LNCAP (cell line): Measurements from ENCODE around the gene FAM89A.

Experiments used
- TF ChIP-seq, protein P1 (sequence below): fragments of 450-650 bp; IDR thresholded peaks from 2 replicates; pipeline ENCODE4 v1.5.1; 2017; ENCODE audit warnings: mild to moderate bottlenecking

Gene FAM89A

DNA sequence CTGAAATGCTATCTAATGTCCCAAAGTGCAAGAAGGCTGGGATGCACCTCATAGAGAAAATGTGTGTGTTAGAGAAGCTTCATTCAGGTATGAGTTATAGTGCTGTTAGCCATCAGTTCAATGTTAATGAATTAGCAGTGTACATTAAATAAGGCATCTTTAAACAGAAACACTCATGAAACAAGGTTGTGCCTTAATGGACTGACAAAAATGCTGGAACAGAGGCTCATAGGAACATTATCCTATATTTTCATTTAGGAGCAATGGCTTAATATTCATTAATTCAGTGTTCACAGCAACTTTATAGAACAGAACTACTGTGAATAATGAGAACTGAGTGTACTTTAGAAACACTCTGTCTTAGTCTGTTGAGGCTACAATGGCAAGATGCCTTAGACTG is 15.2 kb upstream of the FAM89A start:
- TF ChIP-seq, protein P1, sequence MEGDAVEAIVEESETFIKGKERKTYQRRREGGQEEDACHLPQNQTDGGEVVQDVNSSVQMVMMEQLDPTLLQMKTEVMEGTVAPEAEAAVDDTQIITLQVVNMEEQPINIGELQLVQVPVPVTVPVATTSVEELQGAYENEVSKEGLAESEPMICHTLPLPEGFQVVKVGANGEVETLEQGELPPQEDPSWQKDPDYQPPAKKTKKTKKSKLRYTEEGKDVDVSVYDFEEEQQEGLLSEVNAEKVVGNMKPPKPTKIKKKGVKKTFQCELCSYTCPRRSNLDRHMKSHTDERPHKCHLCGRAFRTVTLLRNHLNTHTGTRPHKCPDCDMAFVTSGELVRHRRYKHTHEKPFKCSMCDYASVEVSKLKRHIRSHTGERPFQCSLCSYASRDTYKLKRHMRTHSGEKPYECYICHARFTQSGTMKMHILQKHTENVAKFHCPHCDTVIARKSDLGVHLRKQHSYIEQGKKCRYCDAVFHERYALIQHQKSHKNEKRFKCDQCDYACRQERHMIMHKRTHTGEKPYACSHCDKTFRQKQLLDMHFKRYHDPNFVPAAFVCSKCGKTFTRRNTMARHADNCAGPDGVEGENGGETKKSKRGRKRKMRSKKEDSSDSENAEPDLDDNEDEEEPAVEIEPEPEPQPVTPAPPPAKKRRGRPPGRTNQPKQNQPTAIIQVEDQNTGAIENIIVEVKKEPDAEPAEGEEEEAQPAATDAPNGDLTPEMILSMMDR = no peak

DNA sequence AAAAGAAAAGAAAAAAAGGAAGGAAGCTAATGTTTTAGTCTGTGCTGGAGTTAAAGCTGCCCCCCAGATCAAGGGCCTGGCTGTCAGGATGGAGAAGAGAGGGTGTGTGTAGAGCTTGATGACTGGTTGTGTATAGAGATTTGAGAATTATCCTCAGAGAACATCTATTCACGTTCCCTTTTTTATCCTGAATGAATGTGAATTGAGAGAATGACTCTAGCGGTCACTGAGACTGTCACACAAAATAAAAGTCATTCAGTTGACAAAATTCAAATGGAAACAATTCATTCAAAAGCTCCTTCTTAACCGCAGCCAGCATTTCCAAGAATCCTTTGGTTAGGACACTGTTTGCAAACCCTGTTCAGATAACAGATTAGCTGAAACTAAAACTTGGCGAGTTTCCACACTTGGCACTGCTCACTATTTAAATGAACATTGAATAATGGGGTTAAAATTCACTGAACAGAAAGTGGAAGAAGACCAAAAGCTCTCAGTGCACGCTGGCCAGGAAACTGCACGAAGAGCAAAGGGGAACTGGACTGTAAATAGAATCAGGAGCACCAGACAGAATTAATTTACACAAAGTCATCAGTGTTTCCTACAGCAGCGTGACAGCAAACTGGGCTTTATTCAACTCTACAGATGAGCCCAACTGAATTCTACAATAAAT is 13.6 kb upstream of the FAM89A start:
- TF ChIP-seq, protein P1 = no peak

DNA sequence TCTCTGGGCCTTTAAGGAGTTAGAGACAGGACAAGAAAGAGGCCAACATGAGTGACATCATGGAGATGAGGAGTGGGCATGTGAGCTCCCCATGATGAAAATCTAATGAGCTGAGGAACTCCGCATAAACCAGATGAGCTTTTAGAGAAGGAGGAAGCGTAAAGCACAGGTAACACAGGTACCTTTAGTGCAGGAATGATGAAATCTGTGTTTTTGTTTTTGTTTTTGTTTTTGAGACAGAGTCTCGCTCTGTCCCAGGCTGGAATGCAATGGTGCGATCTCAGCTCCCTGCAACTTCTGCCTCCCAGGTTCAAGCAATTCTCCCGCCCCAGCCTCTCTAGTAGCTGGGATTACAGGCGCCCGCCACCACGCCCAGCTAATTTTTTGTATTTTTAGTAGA is 12.7 kb upstream of the FAM89A start:
- TF ChIP-seq, protein P1 = no peak

DNA sequence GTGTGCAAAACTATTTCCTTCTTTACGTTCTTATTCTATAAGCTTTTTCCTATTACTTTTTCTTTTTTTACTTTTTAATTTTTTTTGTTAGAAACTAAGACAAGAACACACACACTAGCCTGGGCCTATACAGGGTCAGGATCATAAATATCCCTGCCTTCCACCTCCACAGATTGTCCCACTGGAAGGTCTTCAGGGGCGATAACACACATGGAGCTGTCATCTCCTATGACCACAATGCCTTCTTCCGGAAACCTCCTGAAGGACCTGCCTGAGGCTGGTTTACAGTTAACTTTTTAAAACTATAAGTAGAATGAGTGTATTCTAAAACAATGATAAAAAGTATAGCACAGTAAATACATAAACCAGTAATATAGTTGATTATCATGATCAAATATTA is 10.3 kb upstream of the FAM89A start:
- TF ChIP-seq, protein P1 = no peak

DNA sequence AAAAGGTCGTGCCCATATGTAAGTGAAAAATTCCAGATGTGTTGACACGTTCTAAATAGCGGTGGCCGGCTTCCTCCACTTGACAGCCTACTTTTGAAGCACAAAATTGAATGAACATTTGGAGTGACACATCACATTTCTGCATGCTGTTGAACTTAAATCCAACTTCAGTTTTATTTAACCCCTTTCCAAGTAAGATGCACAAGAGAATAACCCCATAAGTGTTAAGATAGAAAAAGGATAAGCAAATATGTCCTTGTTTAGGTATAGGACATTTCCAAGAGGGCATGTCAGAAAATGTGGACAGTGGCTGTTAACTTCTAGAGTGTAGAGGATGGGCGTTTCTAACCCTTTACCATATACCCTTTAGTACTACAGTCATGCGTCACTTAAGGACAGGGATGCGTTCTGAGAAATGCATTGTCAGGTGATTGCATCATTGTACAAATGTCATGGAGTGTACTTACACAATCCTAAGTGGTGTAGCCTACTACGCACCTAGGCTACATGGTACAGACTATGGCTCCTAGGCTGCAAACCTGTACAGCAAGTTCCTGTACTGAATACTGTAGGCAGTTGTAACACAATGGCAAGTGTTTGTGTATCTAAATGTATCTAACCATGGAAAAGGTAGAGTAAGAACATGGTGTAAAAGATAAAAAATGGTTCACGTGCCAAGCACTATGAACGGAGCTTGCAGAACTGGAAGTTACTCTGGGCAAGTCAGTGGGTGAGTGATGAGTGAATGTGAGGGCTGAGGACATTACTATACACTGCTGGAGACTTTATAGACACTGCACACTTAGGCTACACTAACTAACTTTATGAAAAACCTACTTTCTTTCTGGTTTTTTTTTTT is 9.3 kb upstream of the FAM89A start:
- TF ChIP-seq, protein P1 = no peak

DNA sequence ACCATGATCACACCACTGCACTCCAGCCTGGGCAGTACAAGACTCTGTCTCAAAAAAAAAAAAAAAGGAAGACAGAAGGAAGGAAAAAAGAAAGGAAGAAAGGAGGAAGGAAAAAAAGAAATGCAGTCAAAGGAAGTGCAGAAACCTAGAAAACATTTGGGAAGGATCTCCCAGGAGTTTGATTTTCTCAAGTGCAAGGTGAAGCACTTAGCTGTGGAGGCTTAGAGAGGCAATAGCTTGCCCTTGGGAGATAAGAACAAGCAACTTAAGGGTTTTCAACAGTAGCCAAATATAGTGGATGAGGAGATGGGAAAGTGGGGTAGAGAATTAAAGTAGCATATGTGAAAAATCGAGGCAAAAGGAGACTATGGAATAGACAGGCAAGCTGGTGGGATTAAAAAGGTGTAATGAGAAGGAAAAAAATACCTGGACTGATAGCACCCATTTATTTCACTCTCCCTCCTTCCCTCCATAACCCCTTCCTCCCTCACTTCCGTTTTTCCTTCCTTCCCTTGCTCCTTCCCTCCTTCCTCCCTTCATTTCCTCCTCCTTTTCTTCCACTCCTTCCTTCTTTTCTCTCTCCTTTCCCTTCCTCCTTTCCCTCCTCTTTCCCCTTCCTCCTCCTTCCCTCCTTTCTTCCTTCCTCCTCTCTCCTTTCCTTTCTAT is 6.8 kb upstream of the FAM89A start:
- TF ChIP-seq, protein P1 = no peak

DNA sequence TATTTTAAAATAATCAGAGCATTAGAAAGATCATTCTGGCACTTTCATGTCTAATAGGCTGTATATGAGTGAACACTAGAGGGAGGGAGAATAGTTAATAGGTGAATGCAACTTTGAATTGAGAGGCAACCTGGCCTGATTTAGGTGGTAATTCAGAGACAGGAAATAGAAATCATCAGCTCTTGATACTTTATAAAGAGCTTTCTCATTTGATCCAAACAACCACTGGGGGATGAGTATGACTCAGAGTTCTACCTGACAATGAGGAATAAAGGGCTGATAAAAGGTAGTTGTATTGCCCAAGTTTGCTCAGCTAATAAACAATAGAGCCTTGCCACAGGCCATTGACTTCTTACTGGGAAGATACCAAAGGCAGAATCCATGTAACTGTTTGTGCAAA is 5.2 kb upstream of the FAM89A start:
- TF ChIP-seq, protein P1 = no peak
